ENCODE results near the gene TCAIM.

TCAIM gene

GRCh38 chr3:44338010-44338827 lies at the start of gene TCAIM (continued):
- TF ChIP-seq HIC1 (tag by site-specific recombination; IDR thresholded peaks at IDR 0.05) (peak; percentile 98), KLF16 (tag by site-specific recombination; IDR thresholded peaks at IDR 0.05) (no peak; the same call in 1 of the 2 replicates), PRDM4 (tag by site-specific recombination; IDR thresholded peaks at IDR 0.05) (no peak), KLF17 (tag by site-specific recombination; IDR thresholded peaks at IDR 0.05) (peak; percentile 58), ZNF350 (tag by site-specific recombination; IDR thresholded peaks at IDR 0.05) (no peak), ZNF335 (tag by site-specific recombination; conservative IDR thresholded peaks at IDR 0.05) (peak; percentile 97), GFI1B (tag by site-specific recombination; IDR thresholded peaks at IDR 0.05) (no peak), MEIS1 (CRISPR knock-in tag; IDR thresholded peaks at IDR 0.05; ENCODE audit: borderline replicate concordance) (no peak), ZNF391 (tag by site-specific recombination; IDR thresholded peaks at IDR 0.05; ENCODE audit: borderline replicate concordance, low read depth) (no peak), ZNF10 (tag by site-specific recombination; IDR thresholded peaks at IDR 0.05) (no peak), ZNF580 (tag by site-specific recombination; IDR thresholded peaks at IDR 0.05) (no peak), ZNF530 (tag by site-specific recombination; IDR thresholded peaks at IDR 0.05; ENCODE audit: low read depth) (no peak), ZNF473 (tag by site-specific recombination; IDR thresholded peaks at IDR 0.05) (no peak), REPIN1 (tag by site-specific recombination; IDR thresholded peaks at IDR 0.05; ENCODE audit: low read depth) (no peak), ZBTB49 (tag by site-specific recombination; IDR thresholded peaks at IDR 0.05; ENCODE audit: low read depth) (no peak), ZNF280C (tag by site-specific recombination; IDR thresholded peaks at IDR 0.05) (no peak), ZBTB44 (tag by site-specific recombination; IDR thresholded peaks at IDR 0.05) (no peak), YY1 (tag by site-specific recombination; IDR thresholded peaks at IDR 0.05) (no peak), ATF2 (tag by site-specific recombination; IDR thresholded peaks at IDR 0.05; ENCODE audit: low read depth) (peak; percentile 90), ZNF513 (tag by site-specific recombination; IDR thresholded peaks at IDR 0.05) (no peak), ZIC2 (tag by site-specific recombination; IDR thresholded peaks at IDR 0.05) (peak; percentile 78), ZNF37A (tag by site-specific recombination; IDR thresholded peaks at IDR 0.05) (no peak), ZBTB48 (tag by site-specific recombination; IDR thresholded peaks at IDR 0.05) (peak; percentile 55; the same call in 1 of the 2 replicates)

Data from HEK293 (cell line).